Neural cell (in vitro differentiated cells): ENCODE data around the gene MEIS1. TPM values are rescaled to one million over a fixed set of nuclear protein-coding genes. Genes with fewer than 3 reads are reported as not detected.

ENCODE experiments used
- H2AFZ ChIP-seq: fragments of 200-600, 300-800 bp; sonication (generic), shearing (Covaris generic); 2 replicates; pipeline ENCODE4 v1.6.0; 2014; ENCODE audit warnings: low read depth, mild to moderate bottlenecking, antibody characterized with exemption, low read length, moderate library complexity
- H3F3A ChIP-seq: fragments of 200-600 bp; shearing (Covaris generic); 2 replicates; pipeline ENCODE4 v1.6.1; 2016; ENCODE audit warnings: mild to moderate bottlenecking, moderate library complexity, mixed read lengths, antibody characterized with exemption, low read length; ENCODE audit not compliant: insufficient read depth, poor library complexity, severe bottlenecking
- H3K27ac ChIP-seq: fragments of 200-600, 300-800 bp; sonication (generic), shearing (Covaris generic); 2 replicates; pipeline ENCODE4 v1.5.1; 2014; ENCODE audit warnings: mild to moderate bottlenecking, low read length, moderate library complexity
- H3K27me3 ChIP-seq: fragments of 300-800, 200-600 bp; sonication (generic), shearing (Covaris generic); 2 replicates; pipeline ENCODE4 v1.6.0; 2014; ENCODE audit warnings: mild to moderate bottlenecking, low read depth, low read length, moderate library complexity; ENCODE audit not compliant: insufficient read depth
- H3K36me3 ChIP-seq: fragments of 300-800, 200-600 bp; sonication (generic), shearing (Covaris generic); 2 replicates; pipeline ENCODE4 v1.5.1; 2014; ENCODE audit warnings: mild to moderate bottlenecking, antibody characterized with exemption, low read length, moderate library complexity; ENCODE audit not compliant: insufficient read depth
- H3K4me2 ChIP-seq: fragments of 300-800, 200-600 bp; sonication (generic), shearing (Covaris generic); 2 replicates; pipeline ENCODE4 v1.6.0; 2014; ENCODE audit warnings: mild to moderate bottlenecking, low read length
- H3K4me3 ChIP-seq: fragments of 300-800, 200-600 bp; sonication (generic), shearing (Covaris generic); 2 replicates; pipeline ENCODE4 v1.5.1; 2014; ENCODE audit warnings: mild to moderate bottlenecking, low read length, moderate library complexity
- H3K79me2 ChIP-seq: fragments of 200-600 bp; shearing (Covaris generic); replicated peaks from 2 replicates; pipeline ENCODE4 v1.6.0; 2014; ENCODE audit warnings: mild to moderate bottlenecking, low read length, moderate library complexity; ENCODE audit not compliant: insufficient read depth
- H3K9ac ChIP-seq: fragments of 300-800, 200-600 bp; sonication (generic), shearing (Covaris generic); 2 replicates; pipeline ENCODE4 v1.6.1; 2016; ENCODE audit warnings: mild to moderate bottlenecking, low read length, mixed read lengths
- H3K9me2 ChIP-seq: fragments of 200-600 bp; shearing (Covaris generic); 2 replicates; pipeline ENCODE4 v1.6.1; 2016; ENCODE audit warnings: mild to moderate bottlenecking, low read length, mixed read lengths; ENCODE audit not compliant: insufficient read depth
- H3K9me3 ChIP-seq: fragments of 200-600, 300-800 bp; sonication (generic), shearing (Covaris generic); 2 replicates; pipeline ENCODE4 v1.6.1; 2016; ENCODE audit warnings: mild to moderate bottlenecking, mixed run types, low read length, moderate library complexity, mixed read lengths
- H4K20me1 ChIP-seq: fragments of 200-600 bp; shearing (Covaris generic); 2 replicates; pipeline ENCODE4 v1.6.1; 2016; ENCODE audit warnings: mild to moderate bottlenecking, mixed run types; ENCODE audit not compliant: insufficient read depth
- CTCF ChIP-seq: fragments of 450-650 bp; IDR thresholded peaks from 2 replicates; pipeline ENCODE4 v1.5.1; 2014; ENCODE audit warnings: antibody characterized with exemption, mild to moderate bottlenecking, moderate library complexity; ENCODE audit not compliant: poor library complexity, severe bottlenecking
- EP300 ChIP-seq: fragments of 450-650 bp; conservative IDR thresholded peaks from 2 replicates; pipeline ENCODE4 v1.6.1; 2014; ENCODE audit warnings: antibody characterized with exemption, mild to moderate bottlenecking, moderate library complexity; ENCODE audit not compliant: poor library complexity, severe bottlenecking
- EZH2 ChIP-seq: fragments of 200-600, 300-800 bp; shearing (Covaris generic), sonication (generic); IDR thresholded peaks from 2 replicates; pipeline ENCODE4 v1.6.1; 2014; ENCODE audit warnings: antibody characterized with exemption, low read length, borderline replicate concordance, mild to moderate bottlenecking; ENCODE audit not compliant: insufficient read depth, poor library complexity, severe bottlenecking
- MXI1 ChIP-seq: fragments of 450-650 bp; conservative IDR thresholded peaks from 2 replicates; pipeline ENCODE4 v1.6.1; 2014; ENCODE audit warnings: antibody characterized with exemption, mild to moderate bottlenecking; ENCODE audit not compliant: poor library complexity, severe bottlenecking
- POLR2AphosphoS5 ChIP-seq: IDR thresholded peaks from 2 replicates; pipeline ENCODE4 v1.6.1; 2012
- RAD21 ChIP-seq: fragments of 450-650 bp; conservative IDR thresholded peaks from 2 replicates; pipeline ENCODE4 v1.6.1; 2014; ENCODE audit warnings: antibody characterized with exemption, mild to moderate bottlenecking, moderate library complexity
- REST ChIP-seq: IDR thresholded peaks from 2 replicates; pipeline ENCODE4 v1.6.1; 2012; ENCODE audit warnings: borderline replicate concordance
- SMC3 ChIP-seq: fragments of 450-650 bp; conservative IDR thresholded peaks from 2 replicates; pipeline ENCODE4 v1.6.1; 2014; ENCODE audit warnings: antibody characterized with exemption, mild to moderate bottlenecking, moderate library complexity; ENCODE audit not compliant: poor library complexity
- TAF1 ChIP-seq: IDR thresholded peaks from 2 replicates; pipeline ENCODE4 v1.6.1; 2012; ENCODE audit warnings: low read depth
- polyA plus RNA-seq: library from polyadenylated mRNA; depleted of rRNA; stranded (reverse); fragments of >200 nt; gene quantifications from 2 replicates; pipeline ENCODE4 v1.2.3, GENCODE V29; 2014

Gene MEIS1
- polyA plus RNA-seq, 1 donor from 2014 or later: 46.5 TPM

- no peaks in the 10 kb centered on the region for H3K9me3 ChIP-seq
- H3K79me2 ChIP-seq: peaks cover 17% of the 10 kb centered on the region
- H3K9ac ChIP-seq: no peak overlapping the region
- H3K4me3 ChIP-seq: no peak overlapping the region
- H2AFZ ChIP-seq: no peak overlapping the region
- TF ChIP-seq MXI1 (no peak), EP300 (no peak), REST (no peak), RAD21 (no peak), POLR2AphosphoS5 (no peak), SMC3 (no peak), EZH2 (no peak), TAF1 (no peak), CTCF (no peak)
- H3F3A ChIP-seq: no peaks in the 10 kb centered on the region
- no peak overlapping the region for H3K27ac ChIP-seq
- H3K27me3 ChIP-seq: no peaks in the 10 kb centered on the region
- H4K20me1 ChIP-seq: no peaks in the 10 kb centered on the region
- H3K9me2 ChIP-seq: no peaks in the 10 kb centered on the region
- H3K36me3 ChIP-seq: no peaks in the 10 kb centered on the region
- H3K4me2 ChIP-seq: no peak overlapping the region
Measured at GRCh38 chr2:66495788-66496640, 61.1 kb downstream of the MEIS1 start.

GRCh38 chr2:66496670-66497420, 61.9 kb downstream of the MEIS1 start:
- H3K9me2 ChIP-seq: no peaks in the 10 kb centered on the region
- TF ChIP-seq SMC3 (no peak), TAF1 (no peak), RAD21 (no peak), REST (no peak), CTCF (no peak), EZH2 (no peak), POLR2AphosphoS5 (no peak), EP300 (no peak), MXI1 (no peak)
- no peaks in the 10 kb centered on the region for H3K9me3 ChIP-seq
- peaks cover 19% of the 10 kb centered on the region for H3K79me2 ChIP-seq
- H2AFZ ChIP-seq: no peak overlapping the region
- no peak overlapping the region for H3K4me2 ChIP-seq
- H3K36me3 ChIP-seq: no peaks in the 10 kb centered on the region
- H3K4me3 ChIP-seq: no peak overlapping the region
- no peak overlapping the region for H3K9ac ChIP-seq
- no peaks in the 10 kb centered on the region for H4K20me1 ChIP-seq
- H3K27ac ChIP-seq: no peak overlapping the region
- no peaks in the 10 kb centered on the region for H3K27me3 ChIP-seq
- H3F3A ChIP-seq: no peaks in the 10 kb centered on the region
